Mammary epithelial cell (primary cell): ENCODE data around the gene FUOM.

Experiments
- CTCF ChIP-seq, 2 donors: IDR thresholded peaks in 1 of 2; conservative IDR thresholded peaks in 1 of 2; 2 replicates each; pipeline ENCODE4 v1.5.1; 2011 to 2012; ENCODE audit warnings: inconsistent platforms in 2 of 2, low read length in 2 of 2, mild to moderate bottlenecking in 2 of 2, control low read depth in 1 of 2, low read depth in 1 of 2; ENCODE audit not compliant: insufficient read depth in 1 of 2; ENCODE audit errors: extremely low read depth in 1 of 2
- EZH2 ChIP-seq: IDR thresholded peaks from 2 replicates; pipeline ENCODE4 v1.6.1; 2012; ENCODE audit warnings: low read length, inconsistent platforms, borderline replicate concordance

- TF ChIP-seq CTCF (conservative IDR thresholded peaks at IDR 0.05 in 1 of 2, IDR thresholded peaks at IDR 0.05 in 1 of 2; ENCODE audit: extremely low read depth in 1 of 2, insufficient read depth in 1 of 2, low read depth in 1 of 2, low read length in 2 of 2) (no peak), EZH2 (no peak)
Measured at GRCh38 chr10:133405272-133405671, 47.5 kb upstream of the FUOM start.
